SHP77 treated with DMSO at 0.1 percent for 48 hours (cell line): ENCODE data around the gene FHAD1.

Experiments
- DNase-seq: peaks from one replicate; lab custom pipeline; 2025; lab: John Stamatoyannopoulos, UW

Gene FHAD1

DNA sequence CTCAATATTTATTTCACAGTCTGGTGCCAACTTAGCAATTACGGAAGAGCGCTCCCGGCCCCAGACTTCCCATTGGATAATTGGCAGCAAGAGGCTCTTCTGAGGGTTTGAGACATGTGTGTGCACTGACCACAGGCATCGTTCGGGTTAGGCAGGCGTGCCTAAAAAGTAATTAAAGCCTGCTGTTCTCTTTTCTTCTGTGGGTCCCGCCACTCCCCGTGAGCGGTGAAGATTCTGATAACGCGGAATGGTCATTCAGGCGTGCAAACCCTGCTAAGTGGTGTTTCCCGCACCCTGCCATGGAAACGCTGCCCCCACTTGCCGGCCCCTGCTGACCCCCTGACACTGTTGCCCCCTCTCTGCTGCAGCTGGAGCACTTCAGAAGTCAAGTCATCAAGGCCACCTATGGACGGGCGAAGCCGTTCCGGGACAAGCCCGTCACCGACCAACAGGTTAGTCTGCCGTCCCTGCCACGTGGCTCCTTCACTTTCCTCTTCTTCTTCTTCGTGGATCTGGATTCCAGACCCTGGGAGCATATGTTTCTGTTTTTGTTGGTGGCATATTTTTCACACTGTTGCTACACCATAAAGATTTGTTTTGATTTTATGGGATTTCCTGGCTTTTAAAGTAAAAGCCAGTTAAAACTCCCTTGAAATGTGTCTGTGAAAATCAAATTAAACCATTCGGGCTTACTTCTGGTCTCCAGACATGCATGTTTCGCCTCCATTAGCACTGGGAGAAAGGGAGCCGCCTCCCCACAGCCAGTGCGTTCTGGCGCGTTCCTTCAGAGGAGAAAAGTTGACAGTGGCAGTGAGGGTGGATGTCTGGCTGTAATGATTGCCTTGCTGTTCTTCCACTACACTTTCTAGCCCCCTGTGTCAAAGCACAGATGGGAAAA, 79.9 kb downstream of the FHAD1 start:
- no peak for DNase-seq

DNA sequence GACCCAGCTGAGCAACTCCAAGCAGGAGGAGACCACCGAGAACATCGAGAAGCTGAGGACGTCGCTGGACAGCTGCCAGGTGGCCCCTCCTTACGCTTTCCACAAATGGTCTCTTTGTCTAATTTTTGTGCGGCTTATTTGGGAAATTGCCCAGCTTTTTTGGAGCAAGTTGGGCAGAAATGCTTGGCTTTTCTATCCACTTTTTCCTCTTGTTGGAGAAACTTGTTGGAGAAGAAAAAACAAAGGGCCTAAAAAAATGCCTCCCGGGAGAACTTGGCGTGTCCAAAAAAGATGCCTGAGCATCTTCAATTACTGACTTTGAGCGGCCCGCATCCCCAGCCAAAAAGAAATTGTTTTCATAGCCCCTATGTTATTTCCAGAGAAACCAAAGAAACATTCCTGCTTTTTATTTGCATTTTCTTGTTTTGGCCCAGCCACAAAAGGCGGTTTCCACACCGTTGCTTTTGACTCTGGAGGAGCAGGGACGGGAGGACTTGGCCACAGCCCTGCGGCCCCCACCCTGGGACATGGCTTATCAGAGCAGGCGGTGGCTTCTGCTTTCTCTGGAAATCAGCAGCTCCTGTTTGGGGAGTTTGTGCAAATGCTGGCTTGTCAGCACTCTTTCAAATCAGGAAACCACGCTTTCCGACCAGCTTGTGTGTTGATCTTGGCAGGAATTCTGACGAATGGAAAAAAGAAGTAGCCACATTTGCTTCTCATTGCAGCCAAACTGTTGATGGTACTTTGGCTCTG, 81.5 kb downstream of the FHAD1 start:
- DNase-seq, result no peak

DNA sequence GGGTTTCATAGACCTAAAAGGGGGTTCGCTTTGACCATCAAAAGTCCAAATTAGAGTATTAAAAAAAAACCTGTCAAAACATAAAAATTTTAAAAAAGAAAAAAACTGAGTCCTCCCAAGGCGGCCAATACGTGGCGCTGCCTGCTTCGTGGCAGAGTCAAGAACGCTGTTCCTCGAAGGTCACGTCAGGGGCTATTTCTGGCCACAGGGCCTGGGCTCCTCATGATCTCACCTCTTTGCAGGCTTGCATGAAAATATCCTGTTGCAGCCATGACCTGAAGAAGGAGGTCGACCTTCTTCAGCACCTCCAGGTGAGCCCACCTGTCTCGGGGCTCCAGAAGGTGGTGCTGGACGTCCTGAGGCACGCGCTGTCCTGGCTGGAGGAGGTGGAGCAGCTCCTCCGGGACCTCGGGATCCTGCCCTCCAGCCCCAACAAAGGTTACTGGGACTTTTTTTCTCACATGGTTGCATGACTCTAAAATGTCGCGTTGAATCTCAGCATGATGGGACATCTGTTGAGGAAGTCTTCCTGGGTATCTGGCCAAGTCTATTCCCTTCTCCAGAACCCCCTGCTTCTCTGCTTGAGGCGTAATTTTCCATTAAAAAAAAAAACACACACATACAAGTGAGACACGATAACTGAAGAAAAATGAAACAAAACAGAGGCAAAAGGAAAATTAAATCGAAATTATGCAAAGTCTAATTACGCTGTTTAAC, 82.2 kb downstream of the FHAD1 start:
- DNase-seq, result no peak

DNA sequence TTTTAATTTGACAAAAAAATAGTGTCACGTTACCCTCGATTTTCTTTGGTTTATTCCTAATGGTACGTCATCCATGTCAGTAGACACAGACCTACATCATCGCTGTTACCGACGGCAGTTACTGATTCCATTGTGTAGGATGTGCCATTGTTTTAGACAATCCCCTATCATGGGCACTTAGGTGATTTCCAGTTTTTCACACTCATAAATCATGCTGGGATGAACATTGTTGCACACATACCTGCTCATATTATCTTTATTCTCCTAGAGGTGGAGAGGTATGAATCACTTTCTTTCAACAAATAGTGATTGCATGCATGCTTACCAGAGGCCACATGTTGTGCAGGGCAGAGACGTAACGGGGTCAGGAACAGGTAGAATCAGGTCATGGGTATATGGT, 83.0 kb downstream of the FHAD1 start:
- no peak for DNase-seq

DNA sequence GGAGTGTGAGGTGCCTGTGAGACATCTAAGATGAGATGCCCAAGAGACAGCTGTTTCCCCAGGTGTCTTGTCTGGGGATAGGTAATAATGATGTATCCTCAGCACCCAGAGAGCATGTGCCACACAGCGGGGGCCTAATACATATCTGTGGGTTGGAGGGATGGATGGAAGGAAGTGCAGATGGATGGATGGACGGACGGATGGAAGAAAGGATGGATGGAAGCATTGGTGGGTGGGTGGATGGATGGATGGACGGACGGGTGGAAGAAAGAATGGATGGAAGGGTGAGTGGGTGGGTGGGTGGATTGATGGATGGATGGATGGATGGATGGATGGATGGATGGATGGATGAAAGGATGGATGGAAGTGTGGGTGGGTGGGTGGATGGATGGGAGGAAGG, 84.2 kb downstream of the FHAD1 start:
- DNase-seq, result no peak

DNA sequence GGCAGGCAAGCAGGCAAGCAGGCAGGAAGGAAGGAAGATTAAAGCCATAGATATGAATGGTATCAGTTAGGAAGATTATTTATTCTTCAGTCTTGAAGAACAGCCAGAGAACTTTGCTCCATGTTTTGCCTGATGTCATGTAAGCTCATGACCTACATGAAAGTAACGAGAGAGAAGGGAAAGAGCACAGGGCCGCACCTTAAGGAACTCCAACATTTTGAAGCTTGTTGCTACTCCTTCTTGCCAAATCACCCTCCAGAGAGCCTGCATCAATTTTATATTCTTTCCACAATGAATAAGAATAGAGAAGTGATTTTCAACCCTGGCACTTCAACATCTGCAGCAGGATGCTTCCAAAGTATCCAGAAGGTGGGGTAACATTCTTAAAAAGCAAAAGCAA, 84.7 kb downstream of the FHAD1 start:
- no peak for DNase-seq

DNA sequence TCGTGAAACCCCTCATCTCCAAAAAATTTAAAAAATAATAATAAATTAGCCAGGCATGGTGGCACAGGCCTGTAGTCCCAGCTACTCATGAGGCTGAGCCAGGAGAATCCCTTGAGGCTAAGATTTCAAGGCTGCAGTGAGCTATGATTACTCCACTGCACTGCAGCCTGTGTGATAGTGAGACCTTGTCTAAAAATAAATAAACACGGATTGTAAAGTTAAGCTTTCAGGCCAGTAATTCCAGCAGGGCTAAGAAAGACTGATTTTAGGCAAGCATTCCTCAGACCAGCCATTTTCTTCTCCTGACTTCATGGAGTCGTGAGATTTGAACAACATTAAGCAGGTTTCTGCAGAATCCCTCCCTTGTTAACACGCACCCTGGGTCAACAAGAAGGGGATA, 85.5 kb downstream of the FHAD1 start:
- DNase-seq, result no peak

DNA sequence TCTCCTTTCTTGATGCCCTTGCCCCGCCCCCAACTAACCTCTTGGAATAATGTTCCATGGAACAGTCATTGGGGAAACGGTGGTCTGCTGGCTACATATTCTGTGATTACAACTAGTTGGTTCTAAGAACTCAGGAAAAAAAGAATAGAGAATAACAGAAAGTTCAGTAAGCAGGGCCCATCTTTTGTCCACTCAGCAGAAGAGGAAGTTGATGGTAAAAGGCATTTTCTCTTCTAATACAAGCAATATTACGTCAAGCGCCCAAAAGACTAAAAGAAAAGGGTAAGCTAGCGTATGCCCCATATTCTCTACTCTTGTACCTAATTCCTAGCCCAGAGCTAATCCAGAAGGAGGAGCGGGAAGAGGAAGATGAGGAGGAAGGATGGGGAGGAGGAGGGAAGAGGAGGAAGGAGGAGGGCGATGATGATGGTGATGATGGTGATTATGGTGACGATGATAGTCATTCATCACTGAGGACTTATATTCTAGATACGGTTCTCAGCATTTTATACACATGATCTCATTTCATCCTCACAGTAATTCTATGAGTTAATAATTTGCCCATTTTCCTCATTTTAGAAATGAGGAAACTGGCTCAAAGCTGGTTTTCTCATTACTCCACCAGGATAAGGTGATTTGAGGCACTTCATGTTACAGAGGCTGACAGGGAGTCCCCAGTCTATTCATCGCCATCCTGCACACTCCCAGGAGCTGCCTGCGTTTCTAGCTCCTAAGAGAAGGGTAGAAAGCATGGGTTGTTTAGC, 86.1 kb downstream of the FHAD1 start:
- no peak for DNase-seq

DNA sequence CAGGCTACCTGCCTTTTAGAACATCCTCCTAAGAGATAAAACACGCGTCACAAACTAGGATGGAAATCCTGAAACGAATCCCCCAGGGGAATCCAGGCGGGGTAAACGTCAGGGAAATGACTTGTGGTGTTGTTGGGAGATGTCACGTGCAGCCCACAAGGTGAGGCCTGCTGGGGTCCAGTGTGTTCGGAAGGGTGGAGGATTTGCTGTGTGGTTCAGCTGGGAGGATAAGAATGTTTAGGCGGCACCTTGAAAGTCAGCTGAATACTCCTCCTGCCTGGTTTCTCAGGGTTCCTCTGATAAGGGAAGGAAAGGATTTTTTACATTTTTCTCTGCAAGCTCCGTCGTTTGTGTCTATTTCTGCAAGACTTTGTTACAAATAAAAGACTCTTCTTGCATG, 88.0 kb downstream of the FHAD1 start:
- no peak for DNase-seq

DNA sequence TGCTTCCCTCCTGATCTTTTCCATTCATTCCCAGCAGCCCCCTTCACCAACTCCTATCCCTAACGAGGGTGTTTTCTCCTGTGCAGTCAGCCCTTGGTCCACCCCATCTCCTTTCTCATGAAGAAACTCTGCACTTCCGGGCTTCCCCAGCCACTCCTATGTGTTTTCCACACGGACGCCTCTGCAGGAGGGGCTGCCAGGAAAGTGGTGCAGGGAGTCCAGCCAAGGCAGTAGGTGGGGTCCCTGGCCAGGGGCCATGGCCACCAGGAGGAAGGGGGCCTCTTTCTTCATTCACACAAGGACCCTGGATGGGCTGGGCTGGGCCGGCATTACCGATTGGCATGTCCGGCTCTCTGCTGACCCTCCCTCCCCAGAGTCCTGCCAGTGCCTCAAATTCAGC, 89.8 kb downstream of the FHAD1 start:
- no peak for DNase-seq

DNA sequence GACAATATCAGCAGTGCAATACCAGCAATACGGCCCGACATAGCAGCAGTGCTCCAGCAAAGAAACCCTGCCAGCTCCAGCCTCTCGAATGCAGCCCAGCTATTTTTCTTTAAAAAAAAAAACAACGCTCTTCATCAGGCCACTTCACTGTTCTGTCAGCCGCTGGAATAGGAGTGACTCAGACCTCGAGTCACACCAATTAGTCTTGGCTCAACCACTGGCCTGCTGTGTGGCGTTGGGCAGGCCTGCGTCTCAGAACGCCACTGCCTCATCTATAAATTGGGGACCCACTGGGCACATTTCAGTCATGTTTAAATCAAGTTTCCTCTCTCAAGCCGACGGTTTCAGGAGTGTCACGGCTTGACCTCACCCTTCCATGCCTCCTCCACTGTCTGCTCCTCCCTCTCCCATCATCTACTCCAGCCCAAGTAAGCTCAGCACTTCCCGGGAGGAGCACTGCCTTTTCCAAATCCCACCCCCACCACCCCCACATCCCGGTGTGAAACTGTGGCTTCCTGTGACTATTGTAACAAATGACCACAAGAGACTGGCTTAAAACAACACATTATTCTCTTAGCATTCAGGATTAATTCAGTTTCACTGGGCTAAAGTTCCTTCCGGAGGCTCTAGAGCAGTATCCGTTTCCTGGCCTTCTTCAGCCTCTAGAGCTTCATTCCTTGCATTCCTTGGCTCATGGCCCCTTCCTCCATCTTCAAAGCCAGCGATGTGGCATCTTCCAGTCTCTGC, 90.8 kb downstream of the FHAD1 start:
- DNase-seq, result no peak

DNA sequence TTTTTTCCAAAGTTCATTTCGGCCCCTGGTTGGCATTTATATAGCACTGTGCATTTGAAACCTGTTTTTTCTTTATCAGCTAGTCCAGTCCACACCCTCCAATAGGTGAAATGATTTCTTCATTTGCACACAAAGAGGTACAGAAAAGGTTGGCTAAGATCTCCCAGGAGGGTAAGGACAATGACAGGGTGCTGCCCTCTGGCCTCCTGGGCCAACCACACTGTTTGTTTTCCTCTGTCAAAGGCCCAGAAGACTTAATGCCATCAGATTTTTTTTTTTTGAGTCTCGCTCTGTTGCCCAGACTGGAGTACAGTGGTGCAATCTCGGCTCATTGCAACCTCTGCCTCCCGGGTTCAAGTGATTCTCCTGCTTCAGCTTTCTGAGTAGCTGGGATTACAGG, 92.5 kb downstream of the FHAD1 start:
- DNase-seq, result no peak

DNA sequence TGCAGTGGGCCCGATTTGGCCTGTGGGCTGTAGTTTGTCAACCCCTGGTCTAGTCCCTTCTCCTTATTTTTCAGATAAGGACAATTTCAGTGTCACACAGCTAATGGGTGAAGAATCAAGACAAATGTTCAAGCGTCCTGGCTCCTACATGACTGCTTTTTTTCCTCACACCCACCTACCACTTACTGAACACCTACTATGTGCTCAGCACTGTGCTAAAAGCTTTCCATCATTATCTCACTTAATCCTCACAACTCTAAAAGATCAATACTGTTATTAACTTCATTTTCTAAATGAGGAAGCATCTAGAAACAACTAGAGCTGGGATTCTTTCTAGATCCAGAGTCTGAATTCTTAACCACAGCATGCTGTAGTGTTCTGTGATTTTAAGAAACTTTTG, 94.2 kb downstream of the FHAD1 start:
- DNase-seq, result no peak

DNA sequence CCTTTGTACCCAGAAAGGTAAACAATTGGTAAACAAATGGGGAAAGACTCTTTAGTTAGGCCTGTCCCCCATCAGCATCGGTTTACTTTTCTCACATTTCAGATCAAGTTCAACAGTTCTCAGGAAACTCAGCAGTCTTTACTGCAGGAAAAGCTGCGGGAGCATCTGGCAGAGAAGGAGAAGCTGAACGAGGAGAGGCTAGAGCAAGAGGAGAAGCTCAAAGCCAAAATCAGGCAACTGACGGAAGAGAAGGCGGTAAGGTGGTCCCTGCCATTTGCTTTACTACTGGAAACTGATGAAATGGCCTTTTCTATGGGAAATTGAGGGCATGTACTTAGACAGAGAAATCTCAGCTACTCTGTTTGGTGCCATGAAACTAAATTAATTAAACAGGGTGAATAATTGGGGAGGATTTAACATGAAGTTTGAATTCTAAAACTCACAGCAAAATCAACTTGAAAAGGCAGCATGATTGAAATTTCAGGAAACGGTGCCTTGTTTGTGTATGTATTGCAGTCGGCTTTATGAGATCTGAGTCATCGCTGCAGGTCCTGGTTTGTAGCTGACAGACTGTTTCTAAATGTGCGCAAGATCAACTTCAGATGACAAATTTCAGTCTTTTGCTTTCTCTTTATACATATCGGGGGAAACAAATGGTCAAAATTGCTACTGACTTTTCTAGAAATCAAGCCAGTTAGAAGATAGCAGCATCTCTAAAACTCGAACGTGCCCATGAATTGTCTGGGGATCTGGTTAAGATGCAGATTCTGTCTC, 94.8 kb downstream of the FHAD1 start:
- no peak for DNase-seq

DNA sequence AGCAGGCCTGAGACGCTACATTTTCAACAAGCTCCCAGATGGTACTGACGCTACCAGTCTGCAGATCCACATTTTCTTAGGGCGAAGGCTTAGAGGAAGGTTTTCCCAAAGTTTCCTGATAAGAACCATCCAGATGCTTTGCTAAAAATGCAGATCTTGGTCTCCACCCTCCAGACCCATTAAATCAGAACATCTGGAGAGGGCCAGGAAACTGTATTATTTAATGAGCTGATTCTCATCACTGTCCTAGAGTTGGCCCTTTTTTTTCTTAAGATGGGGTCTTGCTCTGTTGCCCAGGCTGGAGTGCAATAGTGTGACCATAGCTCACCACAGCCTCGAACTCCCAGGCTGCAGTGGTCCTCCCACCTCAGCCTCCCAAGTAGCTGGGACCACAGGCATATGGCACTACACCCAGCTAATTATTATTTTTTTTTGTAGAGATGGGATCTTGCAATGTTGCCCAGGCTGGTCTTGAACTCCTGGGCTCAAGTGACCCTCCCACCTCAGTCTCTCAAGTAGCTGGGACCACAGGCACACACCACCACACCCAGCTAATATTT, 95.5 kb downstream of the FHAD1 start:
- DNase-seq, result no peak

DNA sequence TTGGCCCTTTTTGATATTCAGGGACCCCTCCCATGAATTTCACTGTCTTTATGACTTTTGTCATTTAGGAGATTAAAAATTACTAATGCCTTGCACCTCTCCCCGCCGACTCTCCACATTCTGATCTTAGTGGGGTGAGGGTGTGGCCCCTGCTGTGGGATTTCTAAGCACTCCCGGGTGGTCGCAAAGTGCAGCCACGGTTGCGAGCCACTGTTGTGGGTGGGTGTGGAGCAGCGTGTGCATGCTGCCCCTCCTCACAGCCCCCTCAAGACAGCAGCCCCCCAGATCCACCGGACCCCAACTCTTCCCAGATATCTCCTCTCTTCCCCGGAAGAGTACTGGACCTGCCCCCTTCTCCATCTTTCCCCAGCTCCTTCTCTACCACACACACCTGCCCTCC, 96.1 kb downstream of the FHAD1 start:
- DNase-seq, result no peak

DNA sequence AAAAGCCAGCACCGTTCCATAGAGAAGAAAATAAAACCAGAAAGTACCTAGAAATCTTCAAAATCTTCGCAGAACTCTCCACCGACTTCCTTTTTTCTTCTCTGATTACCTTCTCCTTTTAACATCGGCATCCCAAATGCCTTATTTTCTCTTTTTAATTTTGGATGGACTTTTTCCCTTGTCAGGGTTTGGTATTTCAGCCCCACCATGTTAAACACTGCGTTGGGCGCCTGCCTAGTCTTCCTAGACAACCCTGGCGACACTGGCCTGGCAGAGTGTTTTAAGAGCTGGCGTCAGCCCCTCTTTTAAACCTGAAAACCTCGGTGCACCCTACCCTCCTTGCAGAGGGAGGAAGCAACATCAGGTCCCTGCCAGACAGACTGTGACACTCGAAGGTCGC, 96.7 kb downstream of the FHAD1 start:
- DNase-seq, result peak; percentile 50

DNA sequence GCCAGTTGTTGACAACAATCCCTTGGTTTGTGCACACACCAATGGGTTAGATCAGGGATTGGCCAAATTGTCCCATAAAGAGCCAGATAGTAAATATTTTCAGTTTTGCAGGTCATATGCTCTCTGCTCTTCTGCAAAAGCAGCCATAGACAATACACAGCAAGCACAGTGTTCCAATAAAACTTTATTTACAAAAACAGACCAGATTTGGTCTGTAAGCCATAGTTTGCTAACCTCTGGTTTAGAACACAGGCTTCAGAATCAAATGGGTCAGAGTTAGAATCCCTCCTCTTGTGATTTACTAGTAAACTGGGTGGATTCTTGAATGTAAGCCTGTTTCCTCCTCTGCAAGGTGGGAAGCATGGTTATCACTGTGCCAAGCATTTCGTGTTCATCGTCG, 97.4 kb downstream of the FHAD1 start:
- DNase-seq, result no peak

DNA sequence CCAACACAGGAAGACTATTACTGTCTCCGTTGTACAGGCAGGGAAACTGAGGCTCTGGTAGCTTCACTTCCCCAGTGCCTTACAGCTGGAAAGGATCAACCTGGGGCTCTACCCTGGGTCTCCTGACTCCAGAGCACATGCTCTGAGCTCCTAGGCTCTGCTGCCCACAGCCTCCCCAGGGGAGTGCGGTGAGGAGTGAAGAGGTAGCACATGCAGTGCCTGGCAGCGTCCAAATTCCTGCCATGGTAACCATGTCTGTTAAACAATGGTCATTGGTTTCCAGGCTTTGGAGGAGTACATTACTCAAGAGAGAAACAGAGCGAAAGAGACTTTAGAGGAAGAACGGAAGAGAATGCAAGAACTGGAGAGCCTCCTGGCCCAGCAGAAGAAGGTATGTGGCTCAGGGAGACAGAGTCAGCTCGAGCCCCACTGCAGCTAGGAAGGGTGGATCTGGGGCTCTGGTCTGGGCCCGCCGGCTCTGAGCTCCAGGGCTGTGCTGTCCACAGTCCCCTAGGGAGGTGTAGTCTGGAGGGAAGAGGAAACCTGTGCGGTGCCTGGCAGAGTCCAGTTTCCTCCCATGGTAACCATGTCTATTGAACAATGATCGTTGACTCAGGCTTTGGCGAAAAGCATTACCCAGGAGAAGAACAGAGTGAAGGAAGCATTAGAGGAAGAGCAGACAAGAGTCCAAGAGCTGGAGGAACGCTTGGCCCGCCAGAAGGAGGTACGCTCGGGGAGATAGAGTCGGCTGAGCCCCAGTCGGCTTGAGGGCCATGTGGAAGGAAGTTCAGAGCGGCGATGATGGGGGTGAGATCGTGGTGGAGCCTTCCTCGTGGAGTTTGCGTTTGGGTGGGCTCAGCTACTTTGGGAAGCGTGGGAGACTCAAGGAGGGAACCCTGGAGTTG, 98.0 kb downstream of the FHAD1 start:
- no peak for DNase-seq
